Measurements from ENCODE around the gene DNTT. TPM values are rescaled to one million over a fixed set of nuclear protein-coding genes. Genes with fewer than 3 reads are reported as not detected.

Gene DNTT
- total RNA-seq, 1 donor from 2014 or later, result not detected

DNA sequence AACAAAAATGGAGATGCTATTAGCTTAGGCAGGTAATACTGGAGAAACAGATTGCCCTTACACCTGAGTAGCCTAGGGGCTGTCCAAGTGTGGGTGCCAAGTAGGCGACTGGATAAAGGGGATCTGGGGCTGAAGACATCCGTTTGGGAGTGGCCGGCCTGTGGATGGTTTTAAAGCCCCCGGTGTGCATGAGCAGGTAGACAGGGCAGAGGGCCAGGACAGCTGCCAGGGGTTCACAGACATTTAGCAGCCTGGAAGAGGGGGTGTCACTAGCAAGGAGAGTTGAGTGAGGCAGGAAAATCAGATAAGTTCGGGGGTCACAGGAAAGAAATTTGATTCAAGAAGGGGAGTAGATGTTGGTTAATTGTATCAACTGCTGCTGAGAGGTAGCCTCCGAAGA lies 56.1 kb downstream of the DNTT start:
- DNase-seq (ENCODE audit: low spot score in 2 of 2, unreplicated experiment in 2 of 2), result no peak
- Mint-ChIP-seq H3K4me3 (no peak overlapping the region), H3K36me3 (no peaks in the 10 kb centered on the region), H3K27me3 (ENCODE audit: low read depth) (peaks cover 45% of the 10 kb centered on the region), H3K27ac (no peak overlapping the region), H3K9me3 (peaks cover 4% of the 10 kb centered on the region), H3K4me1 (no peaks in the 10 kb centered on the region)
- TF ChIP-seq CTCF (IDR thresholded peaks at IDR 0.05; ENCODE audit: unreplicated experiment), result no peak

DNA sequence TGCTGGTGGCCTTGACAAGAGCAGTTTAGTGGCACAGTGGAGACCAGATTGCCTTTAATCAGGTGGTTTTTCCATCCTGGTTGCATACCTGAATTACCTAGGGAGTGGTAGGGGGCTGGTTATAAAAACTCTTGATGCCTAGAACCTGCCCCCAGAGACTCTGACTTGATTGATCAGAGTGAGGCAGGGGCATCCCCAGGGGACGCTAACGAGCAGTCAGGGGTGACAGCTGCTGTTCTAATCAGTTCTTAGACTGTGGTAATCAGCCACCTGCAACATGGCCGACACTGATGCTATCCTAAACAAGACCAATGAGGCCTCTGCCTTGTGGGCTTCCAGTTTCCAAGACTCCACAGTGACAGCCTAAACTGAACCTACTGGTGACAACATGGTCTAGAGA lies 56.5 kb downstream of the DNTT start:
- no peak for DNase-seq (ENCODE audit: low spot score in 2 of 2, unreplicated experiment in 2 of 2)
- Mint-ChIP-seq H3K36me3 (no peaks in the 10 kb centered on the region), H3K27me3 (ENCODE audit: low read depth) (peaks cover 41% of the 10 kb centered on the region), H3K4me3 (no peak overlapping the region), H3K27ac (no peak overlapping the region), H3K9me3 (peaks cover 4% of the 10 kb centered on the region), H3K4me1 (no peaks in the 10 kb centered on the region)
- TF ChIP-seq CTCF (IDR thresholded peaks at IDR 0.05; ENCODE audit: unreplicated experiment), result no peak

DNA sequence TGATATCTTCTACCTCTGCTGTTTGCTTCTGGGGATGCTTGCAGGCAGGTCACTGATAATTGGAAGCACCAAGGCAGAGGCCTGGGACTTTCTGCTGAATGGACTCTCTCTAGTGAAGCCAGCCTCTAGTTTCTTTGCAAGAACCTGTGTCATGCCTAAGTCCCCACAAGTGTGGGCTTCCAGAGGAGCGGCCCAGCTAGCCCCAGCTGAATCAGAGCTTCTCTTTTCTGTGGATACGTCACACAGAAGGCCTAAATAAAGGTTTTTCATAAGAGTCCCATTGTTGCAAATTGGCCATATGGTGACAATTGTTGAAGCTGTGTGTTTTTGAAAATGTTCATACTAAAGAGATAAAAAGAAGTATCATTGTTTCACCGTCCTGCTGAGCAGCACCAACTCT lies 61.3 kb downstream of the DNTT start:
- Mint-ChIP-seq H3K27ac (no peak overlapping the region), H3K4me1 (no peaks in the 10 kb centered on the region), H3K4me3 (no peak overlapping the region), H3K27me3 (ENCODE audit: low read depth) (peaks cover 4% of the 10 kb centered on the region), H3K9me3 (peaks cover 4% of the 10 kb centered on the region), H3K36me3 (no peaks in the 10 kb centered on the region)
- no peak for DNase-seq (ENCODE audit: low spot score in 2 of 2, unreplicated experiment in 2 of 2)
- no peak for TF ChIP-seq CTCF (IDR thresholded peaks at IDR 0.05; ENCODE audit: unreplicated experiment)

- no peak for DNase-seq (ENCODE audit: low spot score in 2 of 2, unreplicated experiment in 2 of 2)
- no peaks in the 10 kb centered on the region for H3K36me3 Mint-ChIP-seq
- no peaks in the 10 kb centered on the region for H3K4me1 Mint-ChIP-seq
- TF ChIP-seq CTCF (IDR thresholded peaks at IDR 0.05; ENCODE audit: unreplicated experiment), result no peak
- no peak overlapping the region for H3K4me3 Mint-ChIP-seq
- H3K9me3 Mint-ChIP-seq, result peaks cover 4% of the 10 kb centered on the region
- H3K27me3 Mint-ChIP-seq (ENCODE audit: low read depth), result peaks cover 2% of the 10 kb centered on the region
- H3K27ac Mint-ChIP-seq, result no peak overlapping the region
These were observed 62.3 kb downstream of the DNTT start for GRCh38 chr10:96366508-96366907.

DNA sequence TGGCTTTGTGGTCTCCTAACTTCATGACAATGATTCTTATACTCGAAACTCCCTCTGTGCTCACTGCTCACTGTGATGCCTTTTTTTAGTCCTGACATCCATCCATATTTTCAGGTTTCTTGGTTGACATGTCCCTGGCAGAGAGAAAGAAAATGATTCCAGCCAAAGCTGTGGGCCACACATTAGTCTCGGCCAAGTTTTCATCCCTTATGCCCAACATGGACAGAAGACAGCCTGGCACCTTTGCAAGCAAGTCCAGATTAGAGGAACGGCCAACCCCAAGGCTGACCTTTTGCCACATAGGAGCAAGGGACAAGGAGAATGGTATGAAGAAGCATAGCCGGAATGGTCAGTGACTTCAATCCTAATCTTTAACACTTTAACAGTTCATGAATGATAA lies 63.2 kb downstream of the DNTT start:
- Mint-ChIP-seq H3K4me3 (no peak overlapping the region), H3K36me3 (no peaks in the 10 kb centered on the region)
- no peak for TF ChIP-seq CTCF (IDR thresholded peaks at IDR 0.05; ENCODE audit: unreplicated experiment)

GRCh38 chr10:96368971-96369370 lies 64.7 kb downstream of the DNTT start:
- no peak for TF ChIP-seq CTCF (IDR thresholded peaks at IDR 0.05; ENCODE audit: unreplicated experiment)
- no peak for DNase-seq (ENCODE audit: low spot score in 2 of 2, unreplicated experiment in 2 of 2)
- Mint-ChIP-seq H3K4me3 (no peak overlapping the region), H3K27me3 (ENCODE audit: low read depth) (peaks cover 8% of the 10 kb centered on the region), H3K9me3 (no peaks in the 10 kb centered on the region), H3K36me3 (no peaks in the 10 kb centered on the region), H3K4me1 (no peaks in the 10 kb centered on the region), H3K27ac (no peak overlapping the region)

More for the DNA sequence above, 63.2 kb downstream of the DNTT start:
- Mint-ChIP-seq H3K27me3 (ENCODE audit: low read depth) (peaks cover 5% of the 10 kb centered on the region), H3K27ac (no peak overlapping the region), H3K9me3 (peaks cover 4% of the 10 kb centered on the region), H3K4me1 (no peaks in the 10 kb centered on the region)
- peak in 1 of 2 experiments; percentile 3 for DNase-seq (ENCODE audit: low spot score in 2 of 2, unreplicated experiment in 2 of 2)

All from mesothelial cell of epicardium (in vitro differentiated cells).